GM18511 (cell line): Measurements from ENCODE around the gene P4HTM.

Experiments used
- ATAC-seq: cut with Tn5 transposase; IDR thresholded peaks from one replicate; pipeline ENCODE4 v1.9.1; 2021; ENCODE audit warnings: mild to moderate bottlenecking, moderate library complexity; ENCODE audit not compliant: unreplicated experiment

The P4HTM gene

GRCh38 chr3:48989796-48990635 lies at the start of gene P4HTM:
Gene P4HTM (plus strand): TSS chr3:48990241. CDS start chr3:48990257, 16 bp downstream.
- ATAC-seq, result peak; percentile 71

- no peak for ATAC-seq
These were observed 44.6 kb upstream of the P4HTM start for GRCh38 chr3:48945432-48945831.

GRCh38 chr3:48945891-48946549 lies 44.0 kb upstream of the P4HTM start:
- ATAC-seq, result no peak

- no peak for ATAC-seq
These were observed 40.7 kb upstream of the P4HTM start for GRCh38 chr3:48949376-48949717.

- no peak for ATAC-seq
These were observed 40.0 kb upstream of the P4HTM start for GRCh38 chr3:48950051-48950450.

GRCh38 chr3:48951764-48952163 lies 38.3 kb upstream of the P4HTM start:
- ATAC-seq, result no peak

GRCh38 chr3:48952510-48953118 lies 37.4 kb upstream of the P4HTM start:
- ATAC-seq, result no peak

GRCh38 chr3:48957006-48957705 lies 32.9 kb upstream of the P4HTM start:
- ATAC-seq, result no peak

- ATAC-seq, result no peak
These were observed 29.1 kb upstream of the P4HTM start for GRCh38 chr3:48960841-48961413.

- no peak for ATAC-seq
These were observed 27.7 kb upstream of the P4HTM start for GRCh38 chr3:48962340-48962739.

- no peak for ATAC-seq
These were observed 27.1 kb upstream of the P4HTM start for GRCh38 chr3:48962939-48963338.

- no peak for ATAC-seq
These were observed 26.4 kb upstream of the P4HTM start for GRCh38 chr3:48963591-48963990.

GRCh38 chr3:48966367-48966766 lies 23.7 kb upstream of the P4HTM start:
- no peak for ATAC-seq

- ATAC-seq, result no peak
These were observed 23.1 kb upstream of the P4HTM start for GRCh38 chr3:48966876-48967361.

GRCh38 chr3:48970586-48970985 lies 19.5 kb upstream of the P4HTM start:
- no peak for ATAC-seq

- no peak for ATAC-seq
These were observed 15.8 kb upstream of the P4HTM start for GRCh38 chr3:48974076-48974864.

GRCh38 chr3:48979451-48979850 lies 10.6 kb upstream of the P4HTM start:
- no peak for ATAC-seq

- no peak for ATAC-seq
These were observed 9.7 kb upstream of the P4HTM start for GRCh38 chr3:48980295-48980694.

- ATAC-seq, result no peak
These were observed 8.0 kb upstream of the P4HTM start for GRCh38 chr3:48982016-48982415.

GRCh38 chr3:48982686-48983085 lies 7.4 kb upstream of the P4HTM start:
- no peak for ATAC-seq
